GM18508 (cell line): Measurements from ENCODE around the gene GNB1L.

ENCODE experiments used
- ATAC-seq: cut with Tn5 transposase; IDR thresholded peaks from one replicate; pipeline ENCODE4 v1.9.1; 2021; ENCODE audit warnings: moderate number of reproducible peaks; ENCODE audit not compliant: insufficient read depth, unreplicated experiment

Gene GNB1L

DNA sequence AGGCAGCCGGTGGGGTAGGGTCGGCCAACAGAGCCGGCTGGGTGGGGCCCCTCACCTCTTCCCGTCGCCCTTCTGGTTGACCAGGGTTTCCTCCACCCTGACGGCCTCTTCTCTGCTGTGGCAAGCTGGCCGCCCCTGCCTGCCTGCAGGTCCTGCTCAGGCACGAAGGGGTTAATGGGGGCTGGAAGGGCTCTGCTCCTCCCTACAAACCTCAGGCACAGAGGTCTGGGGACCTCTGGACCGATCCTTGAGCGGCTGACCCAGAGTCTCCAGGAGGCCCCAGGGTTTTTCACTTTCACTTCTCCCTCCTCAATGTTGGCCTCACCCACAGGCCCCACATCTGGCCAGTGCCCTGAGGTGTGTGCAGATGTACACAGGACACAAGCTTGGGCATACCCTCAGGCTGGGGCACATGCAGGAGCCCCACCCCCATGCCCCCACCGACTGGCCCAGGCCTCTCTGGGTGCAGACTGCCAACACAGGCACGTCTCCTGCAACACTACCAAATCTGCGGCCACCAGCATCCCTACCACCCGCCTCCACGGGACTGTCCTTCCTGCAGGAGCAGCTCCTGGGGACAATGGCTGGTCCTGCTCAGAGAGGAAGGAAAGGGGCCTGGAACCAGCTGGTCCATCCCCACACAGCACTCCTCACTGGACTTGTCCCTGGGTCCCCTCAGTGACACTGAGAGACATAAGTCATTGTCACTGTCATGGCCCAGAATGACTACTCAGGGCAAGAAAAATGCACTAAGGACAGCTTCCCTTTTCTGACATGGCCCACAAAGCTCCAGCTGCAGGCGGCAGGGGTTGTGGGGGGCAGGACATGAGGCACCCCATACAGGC lies 97.3 kb downstream of the GNB1L start:
- no peak for ATAC-seq

DNA sequence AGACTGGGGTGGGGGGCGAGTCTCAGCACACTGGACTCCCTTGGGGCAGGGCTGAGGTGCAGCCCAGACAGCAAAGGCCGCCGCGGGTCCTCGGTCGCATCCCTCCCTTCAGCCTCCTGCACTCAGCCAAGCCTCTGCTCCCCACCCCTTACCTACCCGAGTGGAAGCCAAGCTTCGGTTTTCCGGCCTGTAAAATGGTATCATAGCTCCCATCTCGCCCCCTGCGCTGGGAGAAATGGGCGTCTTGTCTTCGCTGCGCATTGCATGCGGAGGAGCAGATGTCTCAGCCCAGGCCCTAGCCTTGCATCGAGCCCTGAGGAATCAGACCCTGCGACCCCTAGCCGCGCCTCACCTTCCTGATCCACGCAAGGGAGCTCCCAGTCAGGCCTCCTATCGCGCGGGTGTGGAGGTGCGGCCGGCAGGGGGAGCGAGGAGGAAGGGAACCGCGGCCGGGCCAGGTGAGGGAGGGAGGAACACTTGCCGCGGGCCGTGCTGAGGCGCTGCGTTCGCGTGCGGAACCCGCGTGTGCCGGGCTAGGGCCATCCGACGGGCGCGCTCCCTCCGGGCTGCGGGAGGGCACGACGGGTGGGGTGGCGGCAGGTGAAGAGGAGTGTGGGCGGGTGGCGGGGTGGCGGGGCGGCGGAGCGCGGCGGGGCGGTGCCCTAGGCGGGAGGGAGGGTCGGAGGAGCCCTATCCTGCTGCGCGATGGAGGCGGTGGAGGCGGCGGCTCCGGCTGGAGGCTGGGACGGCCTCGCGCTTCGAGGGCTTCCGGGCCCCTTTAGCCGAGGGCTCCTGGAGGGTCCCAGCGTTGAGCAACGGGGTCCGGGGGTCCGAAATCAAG lies 98.2 kb downstream of the GNB1L start:
- no peak for ATAC-seq

DNA sequence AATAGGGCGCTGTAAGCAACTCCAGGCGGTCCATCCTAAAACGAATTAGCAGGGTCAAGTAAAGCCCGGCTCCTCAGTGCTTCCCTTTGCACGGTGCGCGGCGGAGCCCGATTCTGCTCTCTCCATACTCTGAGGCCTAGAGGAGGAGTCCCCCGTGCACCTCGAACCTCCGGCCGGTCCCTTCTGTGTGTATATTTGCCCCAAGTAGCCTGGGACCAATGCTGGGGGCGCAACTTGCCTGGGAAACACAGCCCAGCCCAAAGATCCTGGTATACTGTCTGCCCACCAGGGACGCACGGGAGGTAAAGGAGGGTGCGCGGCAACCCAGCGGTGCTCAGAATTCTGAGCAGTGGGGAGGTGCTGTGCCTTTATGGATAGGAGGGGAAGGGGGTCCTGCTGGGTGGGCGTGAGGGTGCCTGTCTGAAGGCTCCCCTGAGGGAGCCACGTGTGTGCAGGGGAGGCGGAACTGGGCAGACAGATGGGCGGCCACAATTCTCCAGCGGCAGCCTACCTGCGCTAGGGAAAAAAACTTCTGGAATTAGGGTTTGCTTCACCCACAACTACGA lies 98.9 kb downstream of the GNB1L start:
- ATAC-seq: no peak

DNA sequence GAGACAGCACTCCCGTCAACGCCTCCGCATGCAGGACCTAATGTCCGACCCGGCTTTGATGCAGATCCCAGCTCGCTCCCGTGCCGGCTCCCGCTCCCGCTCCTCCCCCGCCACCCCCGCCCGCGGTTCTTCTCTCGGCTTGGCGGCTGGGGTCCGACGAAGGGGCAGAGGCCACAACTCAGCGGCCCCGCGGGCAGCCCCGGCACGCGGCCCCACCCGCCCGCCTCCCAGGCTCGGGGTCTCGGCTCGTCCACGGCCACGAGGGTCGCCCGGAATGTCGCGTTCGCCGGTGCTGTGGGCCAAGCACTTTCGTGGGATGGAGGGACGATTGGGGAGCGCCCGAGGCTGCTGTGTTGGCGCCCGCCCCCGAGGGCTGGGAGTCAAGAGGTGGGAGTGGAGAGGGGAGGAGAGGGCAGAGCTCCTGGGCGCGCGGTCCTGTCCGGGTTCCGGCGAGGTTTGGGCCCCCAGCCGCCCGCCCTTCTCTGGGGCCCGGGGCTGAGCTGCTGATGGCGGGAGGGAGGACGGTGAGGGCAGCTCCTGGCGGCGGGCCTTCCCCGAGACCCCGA lies 99.4 kb downstream of the GNB1L start:
- no peak for ATAC-seq

DNA sequence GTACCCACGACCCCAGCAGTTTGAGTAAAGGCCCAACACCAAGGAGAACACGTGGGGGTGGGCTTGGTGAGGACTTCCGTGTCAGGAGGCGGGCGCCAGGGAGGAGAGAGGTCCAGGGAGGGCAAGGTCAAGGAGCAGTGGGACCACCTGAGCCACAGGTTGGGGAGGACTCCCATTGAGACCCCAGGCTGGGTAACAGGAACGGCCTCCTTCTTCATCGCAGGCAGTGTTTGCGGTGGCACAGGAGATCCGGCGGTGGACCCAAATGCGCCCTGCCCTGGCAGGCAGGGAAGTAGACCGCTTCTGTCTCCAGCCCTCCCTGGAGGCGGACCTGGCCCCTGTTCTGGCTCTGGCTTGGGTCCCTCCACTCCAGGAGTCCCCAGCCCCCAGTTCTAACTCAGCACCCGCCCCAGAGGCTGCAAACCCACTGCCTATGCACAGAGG lies 100.0 kb downstream of the GNB1L start:
- no peak for ATAC-seq

DNA sequence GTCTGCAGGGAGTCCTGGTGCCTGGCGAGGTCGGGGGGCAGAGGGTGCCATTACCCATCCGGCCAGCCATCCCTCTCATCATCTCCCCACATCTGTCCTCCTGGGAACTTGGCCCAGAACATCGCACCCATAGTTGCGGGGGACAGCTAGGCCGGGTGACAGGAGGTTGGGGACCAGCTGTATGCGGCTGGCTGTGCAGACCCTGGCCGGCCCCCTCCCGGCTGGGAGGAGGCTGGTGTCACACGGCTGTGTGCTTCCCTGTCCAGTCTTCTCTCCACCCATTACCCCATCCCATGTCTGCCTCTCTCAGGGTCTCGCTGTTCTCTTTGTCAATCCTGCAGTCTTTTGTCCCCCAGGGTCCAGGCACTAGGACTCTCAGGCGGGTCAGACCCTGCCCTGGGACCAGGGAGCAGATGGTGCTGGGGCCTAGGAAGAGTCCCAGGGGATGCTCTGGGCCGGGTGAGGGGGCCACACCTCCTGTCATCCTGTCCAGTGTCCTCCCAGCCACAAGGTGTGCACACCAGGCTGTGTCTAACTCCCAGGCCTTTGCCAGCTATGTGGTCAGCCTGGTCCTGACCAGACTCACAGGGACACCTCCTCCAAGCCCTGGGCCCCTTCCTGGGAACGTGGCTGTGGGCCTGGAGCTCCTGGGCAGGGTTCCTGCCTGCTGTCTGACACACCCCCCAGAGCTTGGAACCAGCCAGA lies 100.5 kb downstream of the GNB1L start:
- ATAC-seq: no peak

DNA sequence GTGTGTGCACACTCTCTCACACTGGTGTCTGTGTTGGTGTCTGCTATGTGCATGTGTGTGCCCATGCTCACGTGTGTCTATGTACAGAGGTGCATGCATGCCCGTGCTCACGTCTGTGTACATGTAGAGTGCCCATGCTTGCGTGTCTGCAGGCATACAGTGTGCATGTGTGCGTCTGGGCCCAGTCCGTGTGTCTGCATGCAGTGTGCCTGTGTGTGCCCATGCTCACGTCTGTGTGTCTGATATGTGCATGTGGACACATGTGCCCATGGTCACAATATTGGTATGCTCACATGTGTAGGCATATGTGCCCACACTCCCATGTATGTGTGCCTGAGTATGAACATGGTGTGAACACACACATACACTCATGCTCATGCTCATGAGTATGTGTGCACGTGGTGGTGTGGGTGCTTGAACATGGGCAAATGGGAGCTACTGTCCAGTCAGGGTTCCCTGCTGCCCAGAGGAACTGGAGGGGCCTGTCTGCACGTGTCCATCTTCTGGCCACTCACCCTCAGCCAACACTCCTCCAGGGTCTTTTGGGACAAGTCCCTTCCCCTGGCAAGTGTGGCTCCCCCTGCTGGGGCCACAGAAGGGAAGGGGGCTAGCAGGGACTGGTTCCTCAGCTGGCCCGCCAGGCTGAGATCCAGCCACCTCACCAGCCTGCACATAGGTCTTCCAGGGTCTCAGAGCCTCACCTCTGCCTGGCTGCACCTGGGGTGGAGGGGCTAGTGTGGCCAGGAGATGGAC lies 101.4 kb downstream of the GNB1L start:
- ATAC-seq: no peak

DNA sequence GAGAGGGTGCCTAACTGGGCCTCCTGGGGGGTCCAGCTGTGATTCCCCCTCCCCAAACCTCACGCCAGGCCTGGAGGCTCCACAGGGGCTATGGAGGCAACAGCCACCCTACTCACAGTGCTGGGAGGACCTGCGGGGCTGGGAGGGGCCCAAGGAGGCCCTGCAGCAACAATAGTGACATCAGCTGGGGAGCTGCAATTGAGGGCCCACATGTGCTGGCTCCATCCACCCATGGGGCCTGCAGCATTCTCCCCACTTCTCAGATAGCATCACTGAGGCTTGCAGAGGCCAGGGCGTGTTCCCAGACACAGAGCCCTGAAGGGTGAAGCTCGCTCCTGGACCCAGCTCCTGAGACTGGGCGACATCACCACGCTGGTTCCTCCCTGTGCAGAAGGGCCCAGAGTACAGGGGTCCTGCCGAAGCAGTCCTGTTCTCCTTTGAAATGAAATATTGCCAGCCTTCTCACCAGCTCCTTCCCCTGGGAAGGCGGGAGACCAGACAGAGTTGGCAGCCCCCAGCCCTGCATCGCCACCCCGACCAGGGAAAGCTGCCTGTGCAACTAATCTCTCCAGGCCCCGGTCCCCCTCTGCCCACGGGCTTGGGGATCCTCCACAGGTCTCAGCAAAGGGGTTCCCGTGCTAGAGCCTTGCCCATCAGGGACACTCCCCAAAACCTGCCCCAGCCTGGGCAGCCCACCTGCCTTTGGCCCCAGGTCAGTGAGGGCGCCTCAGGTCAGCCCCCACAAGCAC lies 103.0 kb downstream of the GNB1L start:
- no peak for ATAC-seq

DNA sequence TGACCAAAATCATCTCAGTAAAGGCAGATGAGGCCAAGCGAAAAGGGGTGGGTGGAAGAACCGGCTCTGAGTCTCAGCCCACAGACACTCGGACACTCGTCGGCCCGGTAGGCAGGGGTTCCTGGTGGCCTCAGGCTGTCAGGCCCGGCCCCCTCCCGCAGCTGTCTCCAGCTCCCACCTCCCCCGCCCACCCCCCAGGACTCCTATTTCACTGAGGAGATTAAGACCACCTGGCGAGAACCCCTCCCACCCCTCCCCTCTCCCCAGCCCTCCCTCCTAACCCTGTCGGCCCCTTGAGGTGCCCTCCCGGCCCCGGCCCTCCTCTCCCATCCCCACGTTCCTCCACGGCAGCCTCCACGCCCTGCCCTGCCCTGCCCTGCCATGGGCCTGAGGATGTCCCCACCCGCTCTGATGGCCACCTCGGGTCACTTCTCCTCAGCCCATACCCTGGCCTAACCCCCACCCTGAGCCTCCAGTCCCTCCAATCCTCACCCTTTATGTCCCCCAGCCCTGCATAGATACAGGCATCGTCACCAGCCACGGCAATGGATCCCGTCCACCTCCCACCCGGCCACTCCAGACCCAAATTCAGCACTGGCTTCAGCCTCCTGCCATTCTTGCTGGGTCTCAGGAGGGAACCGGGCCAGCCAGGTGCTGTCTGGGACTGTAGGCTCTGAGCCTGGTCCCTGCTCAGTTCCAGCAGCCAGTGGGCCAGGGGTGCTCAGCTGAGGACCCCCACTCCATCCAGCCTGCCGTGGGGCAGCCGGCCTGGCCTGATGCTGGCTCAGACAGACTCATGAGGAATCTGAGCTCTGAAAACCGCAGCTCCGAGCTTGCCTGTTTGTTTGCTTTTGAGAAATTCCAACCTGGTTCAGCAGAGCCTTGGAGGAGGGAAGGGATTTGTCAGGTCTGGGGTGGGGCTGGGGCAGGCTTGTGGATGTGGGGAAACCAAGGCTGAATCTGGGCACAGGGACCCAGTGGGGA lies 103.9 kb downstream of the GNB1L start:
- ATAC-seq: no peak

DNA sequence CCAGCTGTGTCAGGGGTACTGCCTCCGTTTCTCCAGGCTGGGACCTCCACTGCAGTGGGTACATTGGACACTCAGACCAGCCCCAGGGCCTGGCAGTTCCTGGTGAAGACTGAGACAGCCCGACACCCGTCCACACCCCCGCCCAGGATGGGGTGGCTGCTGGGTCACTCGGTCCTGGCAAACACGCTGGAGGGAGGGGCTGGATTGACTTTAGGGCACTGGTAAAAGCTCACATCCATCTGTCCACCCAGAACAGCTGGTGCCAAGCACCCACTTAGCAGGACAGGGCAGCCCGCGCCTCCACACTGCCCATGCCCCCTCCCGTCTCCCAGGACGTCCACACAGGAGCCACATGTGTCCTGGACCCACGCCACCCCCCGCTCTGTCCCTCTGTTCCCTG lies 104.8 kb downstream of the GNB1L start:
- ATAC-seq: no peak

DNA sequence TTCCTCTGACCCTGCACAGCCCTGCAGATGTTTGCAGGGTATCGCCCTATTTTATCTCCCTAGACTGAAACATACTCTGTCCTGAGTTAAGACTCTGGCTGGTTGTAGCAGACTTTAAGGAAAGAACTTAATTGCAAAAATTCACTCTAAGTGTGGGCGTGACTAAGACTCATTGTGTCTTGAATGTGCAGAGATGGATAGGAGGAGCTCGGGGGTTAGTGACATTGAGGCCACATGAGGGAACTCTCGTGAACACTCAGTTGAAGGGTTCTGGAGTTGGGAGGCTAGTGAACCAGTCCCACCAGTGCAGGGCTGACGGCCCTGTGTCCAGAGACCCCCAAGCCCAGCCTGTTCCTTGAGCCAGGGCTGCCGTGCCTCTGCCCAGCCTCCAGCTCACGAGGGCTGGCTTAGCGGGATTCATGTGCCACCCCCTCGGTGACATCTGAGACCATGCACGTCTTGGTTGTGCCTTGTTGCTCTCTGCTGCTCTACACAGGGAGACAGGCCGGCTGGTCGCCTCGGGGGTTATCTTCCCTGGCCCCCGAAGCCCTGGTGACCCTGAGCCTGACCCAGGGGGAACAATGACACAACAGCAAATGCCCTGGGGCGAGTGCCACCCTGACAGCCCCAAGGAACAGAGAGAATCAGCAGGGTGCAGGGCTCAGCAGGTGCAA lies 105.5 kb downstream of the GNB1L start:
- no peak for ATAC-seq

DNA sequence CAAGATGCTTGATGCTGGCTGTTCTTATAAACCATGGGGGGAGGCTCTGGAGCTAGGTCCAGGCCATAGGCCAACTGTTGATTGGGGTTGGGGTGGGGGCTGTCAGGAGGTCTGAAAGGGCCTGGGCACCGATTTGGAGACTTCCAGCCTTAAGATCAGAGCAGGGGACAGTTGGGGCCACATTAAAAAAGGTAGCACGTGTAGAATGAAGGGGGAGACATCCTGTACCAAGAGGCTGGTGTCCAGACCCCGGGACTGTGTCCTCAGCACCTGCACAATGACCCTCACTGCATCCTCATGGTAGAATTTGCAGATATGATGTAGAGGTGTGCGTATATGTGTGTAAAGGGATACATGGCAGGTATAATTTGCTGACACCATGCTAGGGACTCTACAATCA lies 106.5 kb downstream of the GNB1L start:
- ATAC-seq: no peak

DNA sequence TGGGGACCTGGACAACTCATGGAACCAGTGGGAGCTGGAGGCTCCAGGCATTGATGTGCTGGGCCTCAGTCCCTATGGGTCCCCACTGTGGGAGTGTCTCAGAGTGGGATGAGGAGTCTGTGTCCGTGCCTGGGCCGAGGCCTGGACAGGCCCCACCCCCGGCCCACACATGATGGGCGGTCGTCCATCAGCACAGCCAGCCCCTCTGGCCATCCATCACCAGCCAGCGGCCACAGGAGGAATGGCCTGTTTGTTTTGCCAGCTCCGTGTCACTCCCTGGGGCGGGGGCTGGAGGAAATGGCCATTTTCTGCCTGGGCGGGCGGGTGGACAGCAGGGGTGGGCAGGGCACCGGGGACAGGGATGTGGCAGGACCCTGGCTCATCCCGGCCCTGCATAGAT lies 107.1 kb downstream of the GNB1L start:
- ATAC-seq: no peak

DNA sequence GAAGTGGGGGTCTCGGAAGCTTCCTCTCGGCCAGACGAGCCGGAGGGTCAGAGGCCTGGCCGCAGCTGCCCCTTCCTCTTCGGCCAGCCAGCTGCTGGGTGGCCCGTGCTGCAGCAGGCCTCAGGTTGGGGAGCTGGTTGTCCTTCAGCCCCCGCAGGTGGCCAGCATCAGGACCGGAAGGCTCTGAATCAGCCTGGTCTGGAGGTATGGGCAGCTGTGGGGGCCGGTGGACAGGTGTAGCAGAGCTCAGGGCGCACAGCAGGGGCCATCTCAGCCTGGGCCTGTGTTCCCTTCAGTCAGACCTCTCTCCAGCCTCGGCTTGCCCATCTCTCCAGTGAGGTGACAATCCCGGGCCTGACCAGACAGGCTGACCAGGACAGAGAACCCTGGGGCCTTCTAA lies 107.9 kb downstream of the GNB1L start:
- no peak for ATAC-seq

DNA sequence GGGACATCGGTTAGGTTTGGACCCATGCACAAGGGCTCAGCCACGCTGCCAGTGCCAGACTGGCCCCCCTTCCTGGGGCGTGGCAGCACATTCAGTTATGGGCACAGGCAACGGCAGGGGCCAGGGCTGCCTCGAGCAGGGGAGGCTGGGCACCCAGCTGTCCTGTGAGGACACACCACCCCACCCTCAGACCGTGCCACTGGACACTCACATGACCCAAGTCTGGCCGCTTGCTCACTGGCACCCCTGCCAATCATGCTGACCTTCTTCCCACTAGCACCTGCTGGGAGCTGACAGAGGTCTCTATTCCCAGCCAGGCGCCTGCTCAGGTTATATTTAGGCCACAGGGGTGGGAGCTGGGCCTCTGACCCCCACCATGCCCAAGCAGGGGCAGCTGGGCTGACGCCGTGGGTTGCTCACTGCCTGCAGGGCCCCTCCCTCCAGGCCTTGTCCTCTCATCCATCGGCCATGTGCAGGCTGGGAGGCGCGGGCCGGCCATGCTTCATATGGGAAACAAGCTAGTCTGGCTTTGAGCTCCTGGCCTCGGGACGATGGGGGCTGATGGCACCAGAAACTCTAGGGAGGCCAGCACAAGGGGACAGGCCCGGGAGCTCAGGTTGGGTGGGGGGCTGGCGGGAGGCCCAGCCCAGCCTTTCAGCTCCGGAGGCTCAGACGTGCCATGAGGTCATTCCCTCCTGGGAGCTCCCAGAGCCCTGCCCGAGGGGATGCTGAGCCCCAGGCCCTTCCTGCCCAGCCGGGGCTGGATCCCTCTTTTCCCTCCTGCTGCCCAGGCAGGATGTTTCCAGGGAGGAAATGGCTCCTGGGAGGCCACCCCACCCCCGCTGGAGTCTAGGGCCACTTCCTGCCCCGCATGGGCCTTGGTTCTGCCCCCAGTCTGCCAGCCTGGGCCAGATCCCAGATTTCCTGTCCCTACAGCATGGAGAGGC lies 109.2 kb downstream of the GNB1L start:
- no peak for ATAC-seq

DNA sequence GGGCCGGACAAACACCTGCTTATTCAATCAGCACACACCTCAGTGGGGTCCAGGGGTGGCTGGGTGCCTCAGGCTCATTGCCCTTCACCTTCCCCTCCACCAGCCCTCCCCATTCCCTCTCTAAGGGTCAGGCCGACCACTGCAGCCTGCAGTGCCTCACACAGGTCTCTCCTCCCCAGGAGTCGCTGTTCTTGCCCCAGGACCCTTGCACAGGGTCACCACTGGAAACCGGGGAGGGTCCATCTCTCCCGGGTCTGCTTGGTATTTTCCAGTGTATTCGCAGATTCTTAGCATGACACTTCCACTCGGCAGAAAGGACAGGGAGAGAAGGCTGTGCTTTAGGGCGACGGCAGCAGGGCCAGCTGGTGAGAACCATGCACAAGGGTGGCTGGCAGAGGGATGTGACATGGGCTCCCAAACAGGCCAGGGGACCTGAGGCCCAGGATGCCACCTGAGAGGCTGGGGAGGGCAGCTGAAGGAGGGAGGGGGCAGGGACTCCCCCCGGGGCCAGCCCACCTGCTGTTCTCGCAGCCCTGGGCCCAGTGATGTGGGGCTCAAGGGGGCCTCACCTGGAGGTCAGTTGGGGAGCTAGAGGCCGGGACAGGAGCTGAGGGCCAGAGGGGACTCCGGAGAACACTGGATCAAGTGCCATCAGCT lies 110.2 kb downstream of the GNB1L start:
- no peak for ATAC-seq
